HepG2 (cell line): ENCODE data around the gene PPP6R2. TPM values are rescaled to one million over a fixed set of nuclear protein-coding genes. Genes with fewer than 3 reads are reported as not detected.

Source experiments
- ATAC-seq: fragments of 200-7000 bp; cut with Tn5 transposase; 3 replicates; pipeline ENCODE4 v1.9.1; 2020; ENCODE audit warnings: mild to moderate bottlenecking, moderate library complexity
- BruUV-seq: library from RNA; stranded (reverse); fragments of 400-500 nt; replicated peaks from 2 replicates; lab custom pipeline; 2021; lab: Mats Ljungman, UMichigan
- CTCF ChIA-PET: fragments of 300-600 bp; formaldehyde crosslinking; extraction: SDS; loops from one replicate; lab custom pipeline; 2021; ENCODE audit warnings: low total read pairs, inconsistent platforms, low intra/inter-chr PET ratio; lab: Yijun Ruan, JAX
- POLR2A ChIA-PET: fragments of 350-600 bp; sonication (Branson Sonifier 250); formaldehyde crosslinking; loops from one replicate; lab custom pipeline; 2020; ENCODE audit warnings: antibody characterized with exemption, inconsistent platforms; lab: Yijun Ruan, JAX
- DNase-seq: peaks from one replicate; pipeline ENCODE4 v3.0.0-alpha.2; 2015; ENCODE audit warnings: low spot score
- FAIRE-seq: peaks from 3 replicates; lab custom pipeline; 2011; peaks lifted over from hg19 to GRCh38; lab: Jason Lieb, UNC
- H2AFZ ChIP-seq: one replicate; pipeline ENCODE4 v1.6.1; 2011; ENCODE audit warnings: low read length, inconsistent platforms
- H3K27ac ChIP-seq: fragments of 300-600 bp; 3 replicates; pipeline ENCODE4 v1.8.0; 2011; ENCODE audit warnings: mixed run types, mild to moderate bottlenecking, mixed read lengths, low read length, inconsistent platforms; ENCODE audit not compliant: insufficient read depth; ENCODE audit errors: extremely low read length
- H3K27me3 ChIP-seq, 2 experiments: fragments of 200-600 bp in 1 of 2; 2 replicates in 1 of 2; 3 replicates in 1 of 2; pipeline versions ENCODE4 v1.6.0 to v1.8.0; 2011; ENCODE audit warnings: low read length in 2 of 2, mild to moderate bottlenecking in 2 of 2, moderate library complexity in 2 of 2, inconsistent platforms in 1 of 2; ENCODE audit not compliant: insufficient read depth in 2 of 2, control insufficient read depth in 1 of 2
- H3K36me3 ChIP-seq, 2 experiments: fragments of 200-600 bp in 1 of 2; replicated peaks in 1 of 2; 2 replicates in 1 of 2; 3 replicates in 1 of 2; pipeline versions ENCODE4 v1.5.1 to v1.8.0; 2011; ENCODE audit warnings: low read length in 2 of 2, inconsistent platforms in 1 of 2; ENCODE audit not compliant: insufficient read depth in 2 of 2, control insufficient read depth in 1 of 2
- H3K4me1 ChIP-seq: 2 replicates; pipeline ENCODE4 v1.5.1; 2012; ENCODE audit warnings: low read length, inconsistent platforms; ENCODE audit not compliant: insufficient read depth
- H3K4me2 ChIP-seq: 2 replicates; pipeline ENCODE4 v1.6.0; 2011; ENCODE audit warnings: low read depth, low read length, inconsistent platforms
- H3K4me3 ChIP-seq, 3 experiments: fragments of 200-600 bp in 1 of 3; sonication (generic), shearing (Covaris generic) in 1 of 3; replicated peaks in 1 of 3; 2 replicates each; pipeline ENCODE4 v1.5.1; 2011 to 2016; ENCODE audit warnings: low read length in 3 of 3, inconsistent platforms in 2 of 3, low read depth in 2 of 3, mild to moderate bottlenecking in 2 of 3, control low read depth in 1 of 3, mixed read lengths in 1 of 3; ENCODE audit not compliant: insufficient read depth in 1 of 3
- H3K79me2 ChIP-seq: one replicate; pipeline ENCODE4 v1.6.1; 2011; ENCODE audit warnings: low read length, inconsistent platforms; ENCODE audit not compliant: insufficient read depth
- H3K9ac ChIP-seq: 2 replicates; pipeline ENCODE4 v1.6.0; 2011; ENCODE audit warnings: mild to moderate bottlenecking, low read depth, low read length, inconsistent platforms; ENCODE audit not compliant: insufficient read depth
- H3K9me3 ChIP-seq: 2 replicates; pipeline ENCODE4 v1.5.1; 2012; ENCODE audit warnings: mild to moderate bottlenecking, low read length
- H4K20me1 ChIP-seq: 2 replicates; pipeline ENCODE4 v1.6.0; 2011; ENCODE audit warnings: inconsistent platforms, mild to moderate bottlenecking, low read length, moderate library complexity; ENCODE audit not compliant: insufficient read depth
- ELK4 ChIP-seq: sonication (generic); formaldehyde crosslinking; IDR thresholded peaks from 2 replicates; pipeline ENCODE4 v1.9.0; 2021; ENCODE audit warnings: missing genetic modification reagents, borderline replicate concordance
- HDAC6 ChIP-seq: fragments of 200-600 bp; sonication (generic); IDR thresholded peaks from 2 replicates; pipeline ENCODE4 v1.7.0; 2017; ENCODE audit warnings: mild to moderate bottlenecking, antibody characterized with exemption, low read length, low read depth
- HNRNPK ChIP-seq: fragments of 200-400 bp; formaldehyde crosslinking; IDR thresholded peaks from 2 replicates; pipeline ENCODE4 v1.6.1; 2018; ENCODE audit warnings: low read length, low read depth, moderate library complexity, mild to moderate bottlenecking; ENCODE audit not compliant: poor library complexity, severe bottlenecking
- ISL2 ChIP-seq: sonication (generic); formaldehyde crosslinking; IDR thresholded peaks from 2 replicates; pipeline ENCODE4 v1.5.0; 2020; ENCODE audit warnings: missing genetic modification reagents
- MYPOP ChIP-seq: sonication (generic); formaldehyde crosslinking; IDR thresholded peaks from 2 replicates; pipeline ENCODE4 v1.8.1; 2023; ENCODE audit warnings: mild to moderate bottlenecking, moderate library complexity, missing genetic modification reagents
- SPEN ChIP-seq: sonication (generic); formaldehyde crosslinking; IDR thresholded peaks from 2 replicates; pipeline ENCODE4 v1.5.1; 2020; ENCODE audit warnings: low read depth, mild to moderate bottlenecking, missing genetic modification reagents
- TCF7 ChIP-seq: sonication (generic); IDR thresholded peaks from 2 replicates; pipeline ENCODE4 v1.6.1; 2016; ENCODE audit warnings: antibody characterized with exemption, low read depth
- ZFP36 ChIP-seq: fragments of 150-350 bp; IDR thresholded peaks from 2 replicates; pipeline ENCODE4 v1.6.1; 2018; ENCODE audit warnings: borderline replicate concordance, low read length, low read depth; ENCODE audit not compliant: partially characterized antibody
- ZNF574 ChIP-seq: sonication (generic); formaldehyde crosslinking; IDR thresholded peaks from 2 replicates; pipeline ENCODE4 v1.4.0; 2020; ENCODE audit warnings: missing genetic modification reagents
- WGBS: methylation state at CpG from one replicate; pipeline ENCODE4 v1.1.6; 2017; ENCODE audit warnings: low lambda C conversion rate; 5-methylcytosine and 5-hydroxymethylcytosine counted together
- in situ Hi-C: cut with HindIII; loops from 2 replicates; pipeline ENCODE4 v1.10.0; 2017; ENCODE audit warnings: low pct_unique_long_range_greater_than_20kb; ENCODE audit not compliant: extremely low pct_ligation_motif_present
- intact Hi-C: fragments of 100-400 bp; cut with micrococcal nuclease; formaldehyde crosslinking; loops from one replicate; pipeline ENCODE4 v1.10.0; 2022; ENCODE audit not compliant: unreplicated experiment
- polyA plus RNA-seq, 8 experiments: library from polyadenylated mRNA; depleted of rRNA in 3 of 8; stranded (reverse) in 7 of 8; unstranded in 1 of 8; fragments of >200 nt; fragmentation: Illumina TruSeq in 4 of 8; extraction: Trizol in 4 of 8; gene quantifications; 2 replicates each; pipeline versions ENCODE4 v1.2.1 to v1.2.3, GENCODE V29; 2011 to 2016; ENCODE audit warnings: low read depth in 4 of 8, missing spikeins in 1 of 8, mixed read lengths in 1 of 8; ENCODE audit not compliant: insufficient read depth in 1 of 8
- total RNA-seq, 5 experiments: library from RNA; depleted of rRNA; stranded (reverse); fragments of >200 nt; fragmentation: Illumina TruSeq; extraction: Trizol; gene quantifications; 2 replicates each; pipeline ENCODE4 v1.2.3, GENCODE V29; 2016; ENCODE audit warnings: low read depth in 1 of 5

The PPP6R2 gene
- total and polyA plus RNA-seq, 2 of the 13 experiments (the other 11 are each of a cell fraction or from before 2014, with no cell fraction given): 55.0 to 102 TPM

GRCh38 chr22:50470491-50470890 is 127.4 kb downstream of the PPP6R2 start:
- WGBS: 83% methylated on average over 1 of the region's 6 CpGs
- H3K4me1 ChIP-seq: peaks cover 45% of the 10 kb centered on the region
- no peak overlapping the region for H3K4me3 ChIP-seq
- TF ChIP-seq MYPOP (CRISPR knock-in tag): no peak
- TF ChIP-seq ZNF574: no peak
- no peak for TF ChIP-seq ELK4 (CRISPR knock-in tag)
- no peak for TF ChIP-seq ZFP36
- no peak for TF ChIP-seq SPEN (CRISPR knock-in tag)
- no peak for TF ChIP-seq HDAC6
- TF ChIP-seq HNRNPK: no peak
- TF ChIP-seq TCF7: no peak
- TF ChIP-seq ISL2 (CRISPR knock-in tag): no peak
- in situ Hi-C loops: no loop called here
- peaks cover 50% of the 10 kb centered on the region for H3K79me2 ChIP-seq
- no peak for DNase-seq
- no TSS peak for BruUV-seq
- H3K27me3 ChIP-seq: no peaks in the 10 kb centered on the region
- ATAC-seq: no peak
- no peak overlapping the region for H3K27ac ChIP-seq
- POLR2A ChIA-PET: interaction anchor here (0.9 kb wide), 2 partner anchors 11 to 55 kb away, joined by 3 to 4 read pairs; partner anchors contain the start of genes ADM2 and SCO2
- intact Hi-C loops: no loop called here
- CTCF ChIA-PET: interaction anchor here (0.6 kb wide), 1 partner anchor 192 kb away, joined by 3 read pairs; no protein-coding TSS in a partner anchor
- H2AFZ ChIP-seq: no peak overlapping the region
- H3K9me3 ChIP-seq: no peaks in the 10 kb centered on the region
- H3K36me3 ChIP-seq: peaks cover 14 to 21% of the 10 kb centered on the region in 2 experiments; a peak in 4 of 5 replicates
- no peak overlapping the region for H3K9ac ChIP-seq
- H3K4me2 ChIP-seq: no peak overlapping the region
- peaks cover 35% of the 10 kb centered on the region for H4K20me1 ChIP-seq
- FAIRE-seq: no peak
